Hematopoietic multipotent progenitor cell treated with erythropoietin and hydrocortisone succinate and interleukin-3 and kit ligand, for 8 days (in vitro differentiated cells): ENCODE results near the gene SPDEF.

Experiments
- DNase-seq: peaks from one replicate; pipeline ENCODE4 v3.0.0-alpha.2; 2015

SPDEF gene

DNA sequence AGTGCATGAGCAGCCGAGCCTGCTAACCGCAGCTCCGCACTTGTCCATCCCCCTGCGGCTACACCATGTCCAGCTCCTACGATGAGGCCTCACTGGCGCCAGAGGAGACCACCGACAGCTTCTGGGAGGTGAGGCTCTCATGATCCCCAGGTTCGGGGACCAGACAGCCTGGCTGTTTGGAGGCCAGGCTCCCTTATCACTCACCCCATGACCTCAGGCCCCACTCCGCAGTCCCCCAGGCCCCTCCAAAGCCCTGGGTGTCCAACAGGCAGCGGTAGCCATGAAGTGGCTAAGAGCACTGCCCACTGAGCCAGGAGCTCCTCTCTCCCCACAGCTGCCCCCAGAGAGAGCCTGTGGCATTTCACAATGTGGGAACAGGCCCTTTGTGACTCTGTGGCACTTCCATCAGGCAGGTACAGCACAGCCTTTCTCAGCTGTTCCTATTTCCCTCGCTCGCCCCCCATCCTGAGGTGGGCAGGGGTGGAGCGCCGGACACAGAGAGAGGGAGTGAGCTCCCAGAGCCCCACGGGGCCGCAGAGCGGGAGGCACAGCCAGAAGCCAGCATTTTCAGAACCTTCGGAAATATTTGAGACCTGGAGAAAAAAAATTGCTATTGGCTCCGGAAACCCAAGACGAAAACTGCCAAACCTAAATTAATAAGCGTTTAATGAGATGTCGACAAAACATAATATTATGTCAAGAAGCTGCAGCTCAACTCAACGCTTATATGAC is 29.7 kb downstream of the SPDEF start:
- no peak for DNase-seq

- DNase-seq: no peak
These were observed 30.5 kb downstream of the SPDEF start for GRCh38 chr6:34525431-34526175.

DNA sequence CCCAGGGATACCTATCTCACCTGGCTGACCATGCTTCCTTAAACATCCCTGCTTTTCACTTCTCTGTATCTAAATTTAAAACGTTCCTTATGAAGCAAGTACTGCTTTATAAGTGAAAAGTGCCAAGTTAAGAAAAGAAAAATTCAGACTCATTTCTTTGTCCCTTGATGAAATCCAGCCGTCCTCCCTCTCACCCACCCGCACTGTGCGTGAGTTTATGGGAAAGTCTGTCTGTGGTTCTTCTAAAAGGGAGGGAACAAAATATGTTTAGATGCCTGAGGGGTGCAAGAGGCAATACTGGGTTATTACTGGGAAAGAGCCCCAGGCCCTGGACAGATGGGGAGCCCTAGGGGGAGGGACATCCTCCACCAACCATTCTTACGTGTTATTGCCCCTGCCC is 31.2 kb downstream of the SPDEF start:
- DNase-seq: no peak

DNA sequence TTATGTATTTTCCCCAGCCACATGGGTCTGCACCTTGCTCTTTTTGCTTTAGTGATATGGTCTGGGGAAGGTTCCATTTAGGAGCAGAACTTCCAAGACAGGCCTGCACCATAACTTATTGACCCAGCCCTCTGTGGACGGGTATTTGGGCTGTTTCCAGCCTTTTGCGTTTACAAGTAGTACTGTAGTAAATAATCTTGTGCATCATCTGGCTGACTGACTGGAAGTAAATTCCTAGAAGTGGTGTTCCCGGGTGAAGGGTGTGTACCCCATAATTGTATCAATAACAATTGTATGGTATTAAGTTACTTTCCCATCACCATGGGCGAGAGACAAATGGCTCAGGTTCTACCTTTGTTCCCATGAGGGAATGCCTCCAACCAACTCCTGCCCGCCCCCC is 31.6 kb downstream of the SPDEF start:
- peak; percentile 33 for DNase-seq

- DNase-seq: no peak
These were observed 32.5 kb downstream of the SPDEF start for GRCh38 chr6:34523441-34524206.

- DNase-seq: no peak
These were observed 33.4 kb downstream of the SPDEF start for GRCh38 chr6:34522761-34523160.

- DNase-seq: no peak
These were observed 34.5 kb downstream of the SPDEF start for GRCh38 chr6:34521463-34522285.

GRCh38 chr6:34520645-34521462 is 35.3 kb downstream of the SPDEF start:
- no peak for DNase-seq

DNA sequence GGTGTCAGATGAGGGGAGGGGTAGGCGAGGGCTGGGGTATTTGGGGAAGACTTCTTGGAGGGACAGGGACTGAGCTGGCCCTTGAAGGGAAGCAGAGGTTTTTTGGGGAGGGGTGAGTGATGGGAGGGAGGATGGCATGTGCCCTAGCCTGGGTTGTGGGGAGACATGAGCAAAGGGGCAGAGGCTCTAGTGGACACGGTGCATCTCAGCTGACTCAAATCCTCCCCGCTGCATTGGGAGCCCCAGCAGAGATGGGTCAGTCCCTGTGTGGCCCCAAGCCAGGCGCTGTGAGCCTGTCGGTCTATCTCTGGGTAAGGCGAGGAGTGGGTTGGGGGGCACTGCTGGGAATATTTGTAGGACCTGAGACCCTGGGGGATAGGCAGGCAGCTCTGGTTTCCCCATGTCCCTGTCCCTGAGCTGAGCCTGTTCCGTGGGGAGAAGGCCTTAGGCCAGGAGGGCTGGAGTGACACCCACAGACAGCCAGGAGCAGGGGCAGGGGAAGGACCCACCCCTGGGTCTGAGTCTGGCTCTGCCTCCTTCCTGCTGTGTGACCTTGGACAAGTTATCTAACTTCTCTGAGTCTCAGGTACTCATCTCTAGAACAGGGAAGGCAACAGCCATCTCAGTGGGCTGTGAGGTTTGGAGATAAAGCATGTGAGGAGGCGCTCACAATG is 36.0 kb downstream of the SPDEF start:
- DNase-seq: no peak

DNA sequence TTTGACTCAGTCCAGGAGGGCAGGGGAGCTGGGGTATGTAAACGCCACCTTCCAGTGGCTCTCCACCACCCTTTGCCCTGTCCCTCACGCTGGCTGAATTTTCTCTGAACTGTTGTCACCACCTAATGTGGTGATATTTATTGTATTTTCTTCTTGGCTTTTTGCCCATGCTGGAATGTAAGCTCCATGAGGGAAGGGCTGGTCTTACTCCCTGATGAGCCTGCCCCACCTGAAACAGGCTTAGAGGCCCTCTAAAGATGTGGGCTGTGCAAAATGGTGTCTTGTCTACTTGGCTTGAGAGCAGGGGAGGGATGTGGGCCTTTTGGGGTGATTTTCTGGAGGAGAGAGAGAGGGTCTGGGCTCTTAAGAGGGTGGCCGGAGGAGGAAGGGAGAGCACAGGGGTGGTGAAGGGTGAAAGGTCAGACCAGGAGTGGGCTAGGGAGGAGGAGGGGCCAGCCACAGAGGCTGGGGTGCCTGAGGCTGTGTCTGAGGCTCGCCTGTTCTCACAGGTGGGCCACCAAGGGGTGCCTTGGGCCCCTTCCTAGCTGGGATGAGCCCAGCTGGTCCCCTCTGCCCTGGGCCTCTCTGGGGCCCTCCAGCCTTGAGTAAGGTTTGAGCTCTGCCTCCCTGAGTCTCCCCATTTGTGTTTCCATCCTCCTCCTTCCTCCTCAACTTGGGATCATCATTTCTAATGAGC is 37.3 kb downstream of the SPDEF start:
- DNase-seq: no peak

GRCh38 chr6:34517966-34518365 is 38.2 kb downstream of the SPDEF start:
- DNase-seq: no peak

DNA sequence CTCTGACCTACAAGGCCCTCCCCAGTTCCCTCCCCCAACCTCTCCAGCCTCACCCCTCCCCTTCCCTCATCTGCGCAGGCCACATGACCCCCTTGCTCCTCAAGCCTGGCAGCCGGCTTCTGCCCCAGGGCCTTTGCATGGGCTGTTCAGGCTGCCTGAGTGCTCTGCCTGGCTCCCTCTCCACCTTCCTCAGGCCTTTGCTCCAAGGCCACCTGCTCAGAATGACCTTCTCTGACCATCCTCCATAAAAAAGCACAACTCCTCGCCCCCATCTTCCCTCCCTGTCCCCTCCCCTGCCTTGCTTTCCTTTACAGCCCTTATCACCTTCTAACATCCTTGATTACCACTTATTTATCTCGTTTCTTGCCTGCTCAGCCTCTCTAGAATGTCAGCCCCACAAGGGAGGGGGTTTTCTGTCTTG is 38.7 kb downstream of the SPDEF start:
- DNase-seq: peak; percentile 44

DNA sequence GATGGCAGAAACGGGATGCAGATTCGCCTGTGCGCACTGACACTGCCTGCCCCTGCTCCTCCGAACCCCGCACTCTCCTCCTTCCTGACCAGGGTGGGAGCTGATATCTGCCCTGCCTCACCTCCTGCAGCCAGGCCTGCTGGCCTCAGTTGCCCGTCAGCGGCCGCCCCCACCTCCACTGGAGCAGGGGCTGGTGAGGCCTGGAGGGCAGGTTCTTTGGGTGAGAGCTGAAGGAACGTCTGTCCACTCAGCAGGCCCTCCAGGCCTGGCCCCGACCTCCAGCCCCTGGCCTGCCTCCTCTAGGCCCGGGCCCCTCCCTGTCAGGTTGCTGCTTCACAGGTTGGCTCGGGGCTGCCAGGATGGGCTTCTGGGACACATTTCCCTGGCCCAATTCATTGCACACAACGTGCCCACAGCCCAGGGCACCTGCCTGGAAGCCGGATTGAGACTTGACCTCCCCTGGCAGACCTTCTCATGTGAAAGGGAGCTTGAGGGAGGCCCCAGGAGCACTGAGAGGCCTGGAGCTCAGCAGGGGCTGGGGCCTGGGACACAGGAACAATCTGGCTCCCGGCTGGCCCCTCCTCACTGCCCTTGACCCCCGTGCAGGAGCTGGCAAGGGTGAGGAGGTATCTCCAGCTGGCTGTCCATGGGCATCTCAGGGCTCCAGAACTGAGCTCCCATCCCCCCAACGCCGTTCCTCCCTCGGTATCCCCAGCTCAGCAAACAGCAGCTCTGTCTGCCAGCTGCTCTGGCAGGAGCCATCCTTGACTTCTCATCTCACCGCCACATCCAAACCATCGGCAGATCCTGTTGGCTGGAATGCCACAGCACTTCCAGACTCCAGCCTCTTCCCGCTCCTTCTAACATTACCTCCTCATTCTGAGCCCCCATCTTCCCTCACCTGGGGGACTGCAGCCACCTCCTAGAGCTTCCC is 39.5 kb downstream of the SPDEF start:
- no peak for DNase-seq

DNA sequence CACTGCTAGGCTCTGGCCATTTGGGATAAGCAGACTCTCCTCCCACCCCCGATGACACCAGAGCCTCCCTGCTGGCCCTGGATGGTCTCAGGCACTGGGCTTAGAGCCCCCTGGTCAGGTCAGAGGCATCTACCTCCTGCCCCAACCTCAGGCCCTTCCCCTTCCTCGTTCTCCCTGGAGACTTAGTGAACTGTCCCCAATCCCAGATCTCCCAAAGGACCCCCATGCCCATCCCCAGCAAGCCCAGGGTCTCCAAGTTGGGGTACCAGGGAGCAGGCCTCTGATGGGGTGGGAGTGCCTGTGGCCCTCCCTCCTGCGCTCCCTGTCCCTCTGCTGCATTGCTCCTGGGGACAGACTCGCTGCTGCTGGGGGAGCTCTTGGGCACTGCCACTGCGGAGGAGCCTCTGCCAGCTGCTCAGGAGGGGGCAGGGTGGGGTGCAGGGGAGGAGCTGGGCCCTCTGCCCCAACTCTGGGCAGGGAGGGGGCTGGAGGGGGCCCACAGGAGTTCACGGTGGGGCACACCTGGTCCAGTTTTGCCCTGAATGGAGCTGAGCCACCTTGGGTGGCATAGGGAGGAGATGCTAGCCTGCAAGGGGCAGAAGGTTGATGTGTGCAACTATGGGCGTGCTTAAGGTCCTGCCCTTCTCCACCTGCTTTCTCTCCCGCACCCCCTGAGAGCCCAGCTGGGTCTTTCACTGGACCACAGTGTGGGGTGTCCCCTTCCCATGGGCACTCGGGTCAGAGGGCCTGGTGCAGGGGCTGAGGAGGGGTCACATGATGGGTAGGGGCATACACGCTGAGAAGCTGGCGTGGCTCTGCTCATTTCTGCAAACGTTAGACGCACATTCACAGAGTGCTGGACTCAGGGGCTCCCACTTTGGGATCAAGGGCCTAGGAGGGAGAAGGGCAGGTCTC is 40.4 kb downstream of the SPDEF start:
- DNase-seq: no peak

- no peak for DNase-seq
These were observed 41.3 kb downstream of the SPDEF start for GRCh38 chr6:34514593-34515472.

- DNase-seq: no peak
These were observed 42.0 kb downstream of the SPDEF start for GRCh38 chr6:34514112-34514511.

GRCh38 chr6:34513646-34514045 is 42.5 kb downstream of the SPDEF start:
- no peak for DNase-seq
